ENCODE data around the gene TBC1D8.

- no peak for TF ChIP-seq MAX (IDR thresholded peaks at IDR 0.05)
- TF ChIP-seq CTCF (IDR thresholded peaks at IDR 0.05; ENCODE audit: low read depth, low read length, missing input control): no peak
- TF ChIP-seq JUND (IDR thresholded peaks at IDR 0.05): no peak
- TF ChIP-seq FOXA1 (IDR thresholded peaks at IDR 0.05): no peak
- no peak for TF ChIP-seq YY1 (IDR thresholded peaks at IDR 0.05)
- TF ChIP-seq HNF4A (conservative IDR thresholded peaks at IDR 0.05): no peak
- TF ChIP-seq ZBTB33 (IDR thresholded peaks at IDR 0.05): no peak
- no peak for TF ChIP-seq NR2F2 (IDR thresholded peaks at IDR 0.05)
- TF ChIP-seq ATF3 (IDR thresholded peaks at IDR 0.05): no peak
- no peak for TF ChIP-seq REST (IDR thresholded peaks at IDR 0.05)
- TF ChIP-seq RXRA (IDR thresholded peaks at IDR 0.05): no peak
Measured at GRCh38 chr2:101199251-101199791, 48.1 kb upstream of the TBC1D8 start.
